Astrocyte (in vitro differentiated cells and primary cell): ENCODE data around the gene ITLN1.

ENCODE experiments used
- CTCF ChIP-seq: IDR thresholded peaks from 2 replicates; pipeline ENCODE4 v1.5.1; 2011; ENCODE audit warnings: low read depth, mild to moderate bottlenecking, inconsistent platforms, low read length, moderate library complexity; ENCODE audit not compliant: insufficient read depth
- EZH2 ChIP-seq: IDR thresholded peaks from 2 replicates; pipeline ENCODE4 v1.6.1; 2012; ENCODE audit warnings: mild to moderate bottlenecking, low read length, inconsistent platforms; ENCODE audit not compliant: insufficient read depth

- TF ChIP-seq CTCF (no peak), EZH2 (no peak)
Observed at GRCh38 chr1:160868141-160868540, 16.8 kb downstream of the ITLN1 start.
